Calu3 (cell line): ENCODE results near the gene WNT8A. TPM values are rescaled to one million over a fixed set of nuclear protein-coding genes. Genes with fewer than 3 reads are reported as not detected.
"Not testable (repeated sequence)": the region's sequence is repeated elsewhere in the genome, so short reads cannot be mapped to it uniquely, and the experiment has no call there.

Experiments used
- BruUV-seq: library from RNA; stranded (reverse); fragments of 400-500 nt; replicated peaks from 2 replicates; lab custom pipeline; 2021; lab: Mats Ljungman, UMichigan
- CTCF ChIA-PET: fragments of 300-600 bp; sonication (Branson Sonifier 250); formaldehyde crosslinking; loops from one replicate; lab custom pipeline; 2022; ENCODE audit warnings: antibody characterized with exemption; lab: Charles Lee
- DNase-seq: peaks from one replicate; pipeline ENCODE4 v3.0.0; 2022
- H3K27ac Mint-ChIP-seq: one replicate; pipeline ENCODE4 v1.8.0; 2022; ENCODE audit warnings: mixed read lengths; ENCODE audit not compliant: unreplicated experiment
- H3K27me3 Mint-ChIP-seq: one replicate; pipeline ENCODE4 v1.8.0; 2022; ENCODE audit warnings: mixed read lengths; ENCODE audit not compliant: unreplicated experiment
- H3K36me3 Mint-ChIP-seq: one replicate; pipeline ENCODE4 v1.8.0; 2022; ENCODE audit warnings: mild to moderate bottlenecking, moderate library complexity, mixed read lengths; ENCODE audit not compliant: insufficient read depth, unreplicated experiment
- H3K4me1 Mint-ChIP-seq: one replicate; pipeline ENCODE4 v1.8.0; 2022; ENCODE audit warnings: mild to moderate bottlenecking, low read depth, mixed read lengths; ENCODE audit not compliant: unreplicated experiment
- H3K4me3 Mint-ChIP-seq: one replicate; pipeline ENCODE4 v1.8.0; 2022; ENCODE audit warnings: mild to moderate bottlenecking, low read depth, moderate library complexity, mixed read lengths; ENCODE audit not compliant: unreplicated experiment
- H3K9me3 Mint-ChIP-seq: one replicate; pipeline ENCODE4 v1.8.0; 2022; ENCODE audit warnings: low read depth, mixed read lengths; ENCODE audit not compliant: unreplicated experiment
- CTCF ChIP-seq: fragments of 200-600 bp; IDR thresholded peaks from one replicate; pipeline ENCODE4 v1.8.0; 2022; ENCODE audit warnings: antibody characterized with exemption; ENCODE audit not compliant: unreplicated experiment
- intact Hi-C: fragments of 100-400 bp; cut with micrococcal nuclease; formaldehyde crosslinking; loops from one replicate; pipeline ENCODE4 v1.10.0; 2022; ENCODE audit not compliant: unreplicated experiment
- total RNA-seq: library from RNA; stranded (reverse); gene quantifications from 2 replicates; pipeline ENCODE4 v1.2.3, GENCODE V29; 2022

Gene WNT8A
- total RNA-seq, 1 experiment from 2014 or later: not detected

GRCh38 chr5:138038826-138039225 is 45.0 kb upstream of the WNT8A start:
- intact Hi-C loops: no loop called here
- DNase-seq: no peak
- CTCF ChIA-PET: interaction anchor here (0.5 kb wide), 1 partner anchor 96 kb away, joined by 3 read pairs; no protein-coding TSS in a partner anchor
- H3K36me3 Mint-ChIP-seq: peaks cover 6% of the 10 kb centered on the region
- BruUV-seq: no TSS peak
- peaks cover 18% of the 10 kb centered on the region for H3K4me1 Mint-ChIP-seq
- H3K27me3 Mint-ChIP-seq: no peaks in the 10 kb centered on the region
- H3K27ac Mint-ChIP-seq: no peak overlapping the region
- H3K4me3 Mint-ChIP-seq: no peak overlapping the region
- TF ChIP-seq CTCF: no peak
- no peaks in the 10 kb centered on the region for H3K9me3 Mint-ChIP-seq

- CTCF ChIA-PET, H3K4me1 Mint-ChIP-seq, H3K27ac Mint-ChIP-seq: not testable (repeated sequence)
These were observed 38.5 kb upstream of the WNT8A start for GRCh38 chr5:138045283-138045682.

GRCh38 chr5:138051441-138052296 is 32.2 kb upstream of the WNT8A start:
- no peaks in the 10 kb centered on the region for H3K27me3 Mint-ChIP-seq
- CTCF ChIA-PET: interaction anchor here (0.8 kb wide), 1 partner anchor 316 kb away, joined by 6 read pairs; no protein-coding TSS in a partner anchor
- DNase-seq: no peak
- BruUV-seq: no TSS peak
- no peaks in the 10 kb centered on the region for H3K36me3 Mint-ChIP-seq
- H3K4me3 Mint-ChIP-seq: no peak overlapping the region
- TF ChIP-seq CTCF: no peak
- H3K9me3 Mint-ChIP-seq: no peaks in the 10 kb centered on the region
- H3K4me1 Mint-ChIP-seq: no peaks in the 10 kb centered on the region
- intact Hi-C loops: no loop called here
- no peak overlapping the region for H3K27ac Mint-ChIP-seq

More at GRCh38 chr5:138045283-138045682, 38.5 kb upstream of the WNT8A start:
- H3K4me3 Mint-ChIP-seq, H3K9me3 Mint-ChIP-seq, BruUV-seq, H3K27me3 Mint-ChIP-seq, intact Hi-C loops, DNase-seq, H3K36me3 Mint-ChIP-seq: not testable (repeated sequence)

- H3K27ac Mint-ChIP-seq, H3K36me3 Mint-ChIP-seq, DNase-seq, H3K27me3 Mint-ChIP-seq, H3K4me1 Mint-ChIP-seq, BruUV-seq, H3K9me3 Mint-ChIP-seq, intact Hi-C loops, H3K4me3 Mint-ChIP-seq: not testable (repeated sequence)
- CTCF ChIA-PET: interaction anchor here (0.8 kb wide), 1 partner anchor 317 kb away, joined by 6 read pairs; no protein-coding TSS in a partner anchor
These were observed 31.1 kb upstream of the WNT8A start for GRCh38 chr5:138052718-138053117.

- Mint-ChIP-seq H3K9me3 (no peaks in the 10 kb centered on the region), H3K36me3 (no peaks in the 10 kb centered on the region), H3K27me3 (no peaks in the 10 kb centered on the region), H3K4me3 (no peak overlapping the region), H3K27ac (no peak overlapping the region), H3K4me1 (no peaks in the 10 kb centered on the region)
- no peak for TF ChIP-seq CTCF
- DNase-seq: no peak
- CTCF ChIA-PET: interaction anchor here (0.6 kb wide), 1 partner anchor 66 kb away, joined by 5 read pairs; no protein-coding TSS in a partner anchor
- BruUV-seq: no TSS peak
- intact Hi-C loops: no loop called here
These were observed 30.3 kb upstream of the WNT8A start for GRCh38 chr5:138053554-138053953.
